Measurements from ENCODE around the gene GSTA5. TPM values are rescaled to one million over a fixed set of nuclear protein-coding genes. Genes with fewer than 3 reads are reported as not detected.
"Not testable (repeated sequence)": the region's sequence is repeated elsewhere in the genome, so short reads cannot be mapped to it uniquely, and the experiment has no call there.

The GSTA5 gene
- polyA plus RNA-seq, 3 donors from 2014 or later, result not detected

DNA sequence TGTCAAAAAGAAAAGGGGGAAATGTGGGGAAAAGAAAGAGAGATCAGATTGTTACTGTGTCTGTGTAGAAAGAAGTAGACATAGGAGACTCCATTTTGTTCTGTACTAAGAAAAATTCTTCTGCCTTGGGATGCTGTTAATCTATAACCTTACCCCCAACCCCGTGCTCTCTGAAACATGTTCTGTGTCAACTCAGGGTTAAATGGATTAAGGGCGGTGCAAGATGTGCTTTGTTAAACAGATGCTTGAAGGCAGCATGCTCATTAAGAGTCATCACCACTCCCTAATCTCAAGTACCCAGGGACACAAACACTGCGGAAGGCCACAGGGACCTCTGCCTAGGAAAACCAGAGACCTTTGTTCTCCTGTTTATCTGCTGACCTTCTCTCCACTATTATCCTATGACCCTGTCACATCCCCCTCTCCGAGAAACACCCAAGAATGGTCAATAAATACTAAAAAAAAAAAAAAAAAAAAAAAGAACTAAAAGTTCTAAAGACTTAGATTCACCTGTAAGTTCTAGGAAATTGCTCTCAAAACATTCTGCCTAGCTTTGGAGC is 14.6 kb downstream of the GSTA5 start:
- not testable (repeated sequence) for H3K4me1 Mint-ChIP-seq; H3K9me3 Mint-ChIP-seq; DNase-seq; H3K36me3 Mint-ChIP-seq; H3K4me3 Mint-ChIP-seq; H3K27ac Mint-ChIP-seq; H3K27me3 Mint-ChIP-seq (ENCODE audit: low read depth in 3 of 3)

- not testable (repeated sequence) for H3K4me1 Mint-ChIP-seq; H3K27me3 Mint-ChIP-seq (ENCODE audit: low read depth in 3 of 3); H3K9me3 Mint-ChIP-seq; H3K4me3 Mint-ChIP-seq; H3K36me3 Mint-ChIP-seq; H3K27ac Mint-ChIP-seq; DNase-seq
Measured at GRCh38 chr6:52825270-52825793, 15.3 kb downstream of the GSTA5 start.

- H3K4me1 Mint-ChIP-seq, result no peaks in the 10 kb centered on the region
- no peak for DNase-seq
- H3K9me3 Mint-ChIP-seq, result peaks cover 0 to 5% (median 0%) of the 10 kb centered on the region in 6 donors
- no peaks in the 10 kb centered on the region for H3K36me3 Mint-ChIP-seq
- H3K27me3 Mint-ChIP-seq (ENCODE audit: low read depth in 3 of 3), result peaks cover 0 to 7% (median 4%) of the 10 kb centered on the region in 3 donors
- no peak overlapping the region for H3K27ac Mint-ChIP-seq
- H3K4me3 Mint-ChIP-seq, result no peak overlapping the region
Measured at GRCh38 chr6:52821842-52822241, 18.8 kb downstream of the GSTA5 start.

GRCh38 chr6:52820198-52820597 is 20.4 kb downstream of the GSTA5 start:
- Mint-ChIP-seq H3K4me1 (no peaks in the 10 kb centered on the region), H3K9me3 (peaks cover 0 to 5% (median 0%) of the 10 kb centered on the region in 6 donors), H3K4me3 (no peak overlapping the region), H3K36me3 (no peaks in the 10 kb centered on the region), H3K27ac (no peak overlapping the region), H3K27me3 (ENCODE audit: low read depth in 3 of 3) (peaks cover 0 to 9% (median 2%) of the 10 kb centered on the region in 3 donors)
- no peak for DNase-seq

DNA sequence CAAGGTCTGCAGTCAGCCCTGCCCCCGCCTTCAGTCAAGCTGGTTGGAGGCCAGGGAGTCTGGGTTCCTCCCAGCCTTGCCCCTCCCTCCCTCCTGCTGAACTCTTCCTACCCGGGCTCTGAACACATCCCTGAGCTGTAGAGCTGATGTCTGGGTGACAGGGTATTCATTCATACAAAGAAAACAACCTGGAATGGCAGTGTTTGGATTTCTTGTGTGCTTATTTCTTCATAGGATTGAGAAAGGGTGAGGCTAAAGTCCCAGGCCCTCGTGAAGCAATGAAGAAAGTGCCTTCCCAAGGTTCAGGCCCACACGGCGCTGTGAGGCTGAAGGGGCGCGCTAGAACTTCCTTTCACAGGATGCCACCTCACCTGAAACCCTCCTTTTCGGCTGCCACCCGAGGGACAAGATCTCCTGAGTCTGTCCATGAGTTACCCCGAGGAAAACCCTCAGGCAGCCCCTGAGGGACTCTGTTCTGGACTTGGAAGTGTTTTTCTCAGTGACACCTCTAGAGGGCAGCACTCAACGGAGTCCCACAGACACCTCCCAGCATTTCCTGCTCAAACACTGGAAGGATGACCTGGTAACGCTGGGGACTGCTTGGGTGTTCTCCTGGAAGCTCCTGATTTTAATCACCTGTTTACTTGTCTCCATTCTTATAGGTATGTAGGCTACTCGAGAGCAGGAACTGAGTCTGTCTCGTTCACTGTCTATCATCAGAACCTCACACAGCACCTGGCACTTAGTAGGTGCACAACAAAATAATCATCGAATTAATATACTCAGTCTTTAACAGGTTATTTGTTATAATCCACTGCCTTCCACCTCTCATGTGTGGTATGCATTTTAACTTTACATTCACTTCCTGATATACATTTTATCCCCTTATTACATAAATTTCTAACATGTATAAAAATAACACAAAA is 25.2 kb downstream of the GSTA5 start:
- DNase-seq, result peak; percentile 20 to 38 (median 25)
- no peaks in the 10 kb centered on the region for H3K9me3 Mint-ChIP-seq
- peaks cover 0 to 10% (median 4%) of the 10 kb centered on the region in 3 donors for H3K27me3 Mint-ChIP-seq (ENCODE audit: low read depth in 3 of 3)
- no peak overlapping the region for H3K4me3 Mint-ChIP-seq
- H3K4me1 Mint-ChIP-seq, result no peaks in the 10 kb centered on the region
- H3K27ac Mint-ChIP-seq, result no peak overlapping the region
- H3K36me3 Mint-ChIP-seq, result no peaks in the 10 kb centered on the region

DNA sequence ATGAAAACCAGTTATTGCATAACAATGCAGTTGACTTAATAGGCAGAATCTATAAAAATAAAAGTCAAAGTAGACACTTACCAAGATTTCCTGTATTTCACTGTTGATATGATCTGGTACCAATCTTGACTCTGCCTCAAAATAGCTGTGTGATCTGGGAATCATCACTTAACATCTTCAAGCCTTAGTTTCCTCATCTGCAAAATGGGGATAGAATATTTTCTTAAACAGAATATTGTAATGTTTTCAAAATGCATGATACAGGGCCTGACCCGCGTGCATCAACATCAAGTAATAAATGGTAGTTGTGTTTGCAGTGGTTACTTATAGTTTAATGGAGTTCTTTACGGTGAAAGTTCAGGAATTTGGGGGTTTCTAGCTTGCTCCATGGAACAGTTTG is 26.1 kb downstream of the GSTA5 start:
- H3K36me3 Mint-ChIP-seq, H3K9me3 Mint-ChIP-seq, H3K4me3 Mint-ChIP-seq, DNase-seq, H3K4me1 Mint-ChIP-seq, H3K27ac Mint-ChIP-seq: not testable (repeated sequence)
- H3K27me3 Mint-ChIP-seq (ENCODE audit: low read depth in 3 of 3), result peaks cover 0 to 10% (median 4%) of the 10 kb centered on the region in 3 donors

DNA sequence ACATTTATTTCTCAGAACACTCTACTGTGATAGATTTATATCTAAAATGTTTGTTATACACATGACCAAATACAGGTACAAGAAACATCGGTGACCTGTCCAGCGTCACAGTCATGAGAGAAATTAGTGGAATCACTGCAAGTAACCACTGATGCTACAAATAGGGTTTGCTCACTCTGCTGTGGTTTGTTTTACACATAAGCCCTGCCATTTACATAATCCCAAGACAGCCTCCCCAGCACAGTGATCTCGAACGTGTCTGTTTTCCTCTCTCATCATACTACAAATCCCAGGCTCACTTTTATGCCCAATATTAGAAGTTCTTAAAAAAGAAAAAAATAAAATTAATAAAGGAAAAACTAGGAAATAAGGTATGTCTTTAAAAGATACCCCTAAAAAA is 30.8 kb downstream of the GSTA5 start:
- H3K27ac Mint-ChIP-seq, H3K4me1 Mint-ChIP-seq, H3K4me3 Mint-ChIP-seq, DNase-seq, H3K36me3 Mint-ChIP-seq, H3K9me3 Mint-ChIP-seq: not testable (repeated sequence)
- H3K27me3 Mint-ChIP-seq (ENCODE audit: low read depth in 3 of 3), result peaks cover 4 to 11% (median 4%) of the 10 kb centered on the region in 3 donors

- no peak for DNase-seq
- Mint-ChIP-seq H3K27ac (no peak overlapping the region), H3K36me3 (no peaks in the 10 kb centered on the region), H3K4me1 (no peaks in the 10 kb centered on the region), H3K27me3 (ENCODE audit: low read depth in 3 of 3) (peaks cover 4 to 11% (median 4%) of the 10 kb centered on the region in 3 donors), H3K4me3 (no peak overlapping the region), H3K9me3 (no peaks in the 10 kb centered on the region)
Measured at GRCh38 chr6:52808660-52809059, 32.0 kb downstream of the GSTA5 start.

DNA sequence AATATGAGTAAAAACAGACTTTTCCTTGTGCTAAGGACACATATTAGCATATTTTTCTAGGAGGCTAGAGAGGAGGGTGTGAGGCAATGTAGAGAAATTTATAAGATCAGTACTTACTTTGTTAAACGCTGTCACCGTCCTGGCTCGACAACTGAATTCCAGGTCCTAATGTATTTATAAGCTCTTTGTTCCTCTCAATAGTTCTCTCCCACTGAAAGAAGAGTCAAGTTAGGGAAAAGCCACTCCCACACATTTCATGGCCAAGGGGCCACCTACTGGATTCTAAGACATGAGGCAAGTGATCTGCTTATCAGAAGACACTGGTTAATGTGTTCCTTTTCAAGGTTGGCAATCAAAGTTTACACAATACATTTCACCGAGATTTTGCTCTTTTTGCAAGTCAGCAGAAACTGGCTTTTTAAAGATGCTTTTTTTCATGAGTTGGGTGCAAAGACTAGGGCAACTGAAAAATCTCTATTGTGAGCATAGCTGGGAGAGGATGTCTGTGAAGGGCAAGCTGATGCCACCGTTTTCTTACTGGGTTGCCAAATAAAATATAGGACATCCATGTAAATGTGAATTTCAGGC is 36.9 kb downstream of the GSTA5 start, which contains the start of gene GSTA1:
TSS of gene GSTA1 (minus strand) at position 149 of the 588 bp plus-strand sequence. CDS start 4,549 bp downstream, outside the sequence.
- DNase-seq, H3K4me1 Mint-ChIP-seq, H3K36me3 Mint-ChIP-seq, H3K4me3 Mint-ChIP-seq, H3K27ac Mint-ChIP-seq, H3K9me3 Mint-ChIP-seq: not testable (repeated sequence)
- H3K27me3 Mint-ChIP-seq (ENCODE audit: low read depth in 3 of 3), result peaks cover 0 to 12% (median 5%) of the 10 kb centered on the region in 3 donors

- Mint-ChIP-seq H3K4me3 (no peak overlapping the region), H3K9me3 (no peaks in the 10 kb centered on the region), H3K27ac (no peak overlapping the region), H3K36me3 (no peaks in the 10 kb centered on the region), H3K27me3 (ENCODE audit: low read depth in 3 of 3) (peaks cover 0 to 12% (median 5%) of the 10 kb centered on the region in 3 donors), H3K4me1 (no peaks in the 10 kb centered on the region)
- DNase-seq, result no peak
Measured at GRCh38 chr6:52802806-52803205, 37.8 kb downstream of the GSTA5 start.

DNA sequence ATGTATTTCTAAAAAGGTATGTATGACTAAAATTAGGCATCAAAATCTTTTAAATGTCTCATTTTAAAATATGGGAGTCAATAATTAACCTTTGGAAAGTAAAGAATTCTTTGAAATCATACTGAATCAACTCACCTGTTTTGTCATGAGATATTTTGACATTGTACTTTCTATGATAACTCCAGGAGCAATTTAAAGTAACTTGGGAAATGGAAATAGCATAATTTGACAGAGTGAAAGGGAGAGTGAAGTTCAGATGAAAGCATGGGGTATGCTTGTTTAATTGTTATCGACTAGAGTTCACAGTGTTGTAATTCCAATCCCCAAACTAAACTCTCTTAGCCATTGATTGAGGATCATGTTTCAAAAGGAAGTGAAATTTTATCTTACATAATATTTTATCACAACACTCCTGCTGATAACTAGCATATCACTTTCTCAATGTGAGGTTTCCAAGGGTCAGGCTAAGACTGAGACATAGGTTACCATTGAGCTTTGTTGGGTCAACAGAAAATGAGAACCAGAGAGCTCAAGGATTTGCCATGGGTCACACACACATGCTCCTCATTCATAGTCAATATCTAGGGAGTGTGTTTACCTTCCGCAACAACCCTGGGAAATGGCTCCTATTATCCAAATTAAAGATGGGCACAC is 39.3 kb downstream of the GSTA5 start:
- Mint-ChIP-seq H3K27me3 (ENCODE audit: low read depth in 3 of 3) (peaks cover 0 to 12% (median 5%) of the 10 kb centered on the region in 3 donors), H3K4me1 (no peaks in the 10 kb centered on the region)

DNA sequence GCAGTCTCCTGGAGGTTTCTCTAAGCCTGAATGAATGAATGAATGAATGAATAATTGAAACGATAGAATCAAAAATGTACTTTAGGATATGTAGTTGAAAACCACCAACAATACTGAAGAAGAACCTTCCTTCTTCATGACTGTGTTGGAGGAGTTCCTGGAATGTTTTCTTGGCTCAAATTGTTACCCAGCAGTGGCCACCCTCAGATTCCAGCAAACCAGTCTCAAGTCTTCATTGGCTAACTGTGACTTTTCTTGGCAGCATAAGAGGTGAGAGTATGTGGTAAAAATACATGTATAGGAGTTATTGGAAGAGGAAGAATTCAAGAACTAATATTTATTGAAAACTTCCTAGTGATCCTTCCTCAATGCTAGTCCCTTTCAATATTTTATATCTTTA is 41.3 kb downstream of the GSTA5 start:
- not testable (repeated sequence) for H3K9me3 Mint-ChIP-seq, DNase-seq, H3K27ac Mint-ChIP-seq, H3K4me1 Mint-ChIP-seq, H3K36me3 Mint-ChIP-seq, H3K4me3 Mint-ChIP-seq
- peaks cover 0 to 12% (median 8%) of the 10 kb centered on the region in 3 donors for H3K27me3 Mint-ChIP-seq (ENCODE audit: low read depth in 3 of 3)

More for the DNA sequence above, 39.3 kb downstream of the GSTA5 start:
- Mint-ChIP-seq H3K9me3 (no peaks in the 10 kb centered on the region), H3K36me3 (no peaks in the 10 kb centered on the region), H3K27ac (no peak overlapping the region), H3K4me3 (no peak overlapping the region)
- DNase-seq, result no peak

DNA sequence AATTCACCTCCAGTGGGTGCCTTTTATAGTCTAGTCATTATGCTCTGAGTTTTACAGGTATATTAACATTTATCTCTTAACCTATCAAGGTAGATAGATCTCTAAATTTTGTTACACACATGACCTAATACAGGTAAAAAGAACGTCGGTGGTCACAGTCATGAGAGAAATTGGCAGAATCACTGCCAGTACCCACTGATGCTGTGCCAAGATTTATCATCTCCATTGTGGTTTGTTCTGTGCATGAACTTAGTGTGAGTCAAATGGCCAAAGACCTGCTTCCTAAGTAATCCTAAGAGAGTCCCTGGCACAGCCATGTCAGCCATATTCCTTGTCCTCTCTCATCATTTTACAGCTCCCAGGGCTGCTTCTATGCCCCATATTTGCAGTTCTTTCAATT is 46.2 kb downstream of the GSTA5 start:
- H3K27me3 Mint-ChIP-seq (ENCODE audit: low read depth in 3 of 3); H3K27ac Mint-ChIP-seq: not testable (repeated sequence)

More for the DNA sequence above, 46.2 kb downstream of the GSTA5 start:
- not testable (repeated sequence) for DNase-seq, H3K4me3 Mint-ChIP-seq, H3K9me3 Mint-ChIP-seq, H3K4me1 Mint-ChIP-seq, H3K36me3 Mint-ChIP-seq
